ENCODE results near the gene GHRH.

GHRH gene

DNA sequence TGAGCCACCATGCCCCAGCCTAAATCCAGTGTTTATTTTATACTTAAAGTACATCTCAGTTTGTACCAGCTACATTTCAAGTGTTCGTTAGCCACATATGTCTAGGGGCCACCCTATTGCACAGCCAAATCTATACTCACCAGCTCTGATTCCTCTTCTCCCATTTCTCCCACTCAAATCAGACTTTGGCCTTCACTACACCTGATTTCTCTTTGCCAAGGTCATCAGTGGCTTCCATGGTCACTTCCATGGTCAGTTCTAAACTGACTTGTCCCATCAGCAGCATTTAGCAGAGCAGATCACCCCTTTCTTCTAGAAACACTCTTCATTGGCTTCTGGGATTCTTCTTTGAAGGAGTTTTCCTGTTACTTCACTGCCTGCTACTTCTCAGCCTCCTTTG is 14.1 kb downstream of the GHRH start:
- H3K4me3 ChIP-seq (ENCODE audit: low read depth, low read length): no peak overlapping the region
- TF ChIP-seq, protein P1, sequence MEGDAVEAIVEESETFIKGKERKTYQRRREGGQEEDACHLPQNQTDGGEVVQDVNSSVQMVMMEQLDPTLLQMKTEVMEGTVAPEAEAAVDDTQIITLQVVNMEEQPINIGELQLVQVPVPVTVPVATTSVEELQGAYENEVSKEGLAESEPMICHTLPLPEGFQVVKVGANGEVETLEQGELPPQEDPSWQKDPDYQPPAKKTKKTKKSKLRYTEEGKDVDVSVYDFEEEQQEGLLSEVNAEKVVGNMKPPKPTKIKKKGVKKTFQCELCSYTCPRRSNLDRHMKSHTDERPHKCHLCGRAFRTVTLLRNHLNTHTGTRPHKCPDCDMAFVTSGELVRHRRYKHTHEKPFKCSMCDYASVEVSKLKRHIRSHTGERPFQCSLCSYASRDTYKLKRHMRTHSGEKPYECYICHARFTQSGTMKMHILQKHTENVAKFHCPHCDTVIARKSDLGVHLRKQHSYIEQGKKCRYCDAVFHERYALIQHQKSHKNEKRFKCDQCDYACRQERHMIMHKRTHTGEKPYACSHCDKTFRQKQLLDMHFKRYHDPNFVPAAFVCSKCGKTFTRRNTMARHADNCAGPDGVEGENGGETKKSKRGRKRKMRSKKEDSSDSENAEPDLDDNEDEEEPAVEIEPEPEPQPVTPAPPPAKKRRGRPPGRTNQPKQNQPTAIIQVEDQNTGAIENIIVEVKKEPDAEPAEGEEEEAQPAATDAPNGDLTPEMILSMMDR (IDR thresholded peaks at IDR 0.05; ENCODE audit: borderline replicate concordance, insufficient read depth, low read depth, low read length): no peak

DNA sequence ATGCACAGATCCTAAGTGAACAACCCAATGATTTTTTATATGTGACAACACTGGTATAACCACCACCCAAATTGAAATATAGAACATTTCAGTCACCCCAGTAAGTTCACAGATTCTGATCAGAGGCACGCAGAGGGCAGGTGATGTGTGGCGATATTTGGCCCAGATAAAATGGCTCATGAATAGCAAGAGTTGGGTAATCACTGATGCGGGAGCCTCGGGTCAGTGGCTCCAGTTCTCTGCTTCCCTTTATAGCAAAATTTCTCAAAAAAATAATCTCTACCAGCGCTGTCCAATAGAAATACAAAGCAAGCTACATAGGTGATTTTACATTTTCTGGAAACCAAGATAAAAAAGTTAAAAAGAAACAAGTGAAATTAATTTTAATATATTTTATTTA is 14.9 kb downstream of the GHRH start:
- TF ChIP-seq, protein P1 (IDR thresholded peaks at IDR 0.05; ENCODE audit: borderline replicate concordance, insufficient read depth, low read depth, low read length): no peak
- no peak overlapping the region for H3K4me3 ChIP-seq (ENCODE audit: low read depth, low read length)

DNA sequence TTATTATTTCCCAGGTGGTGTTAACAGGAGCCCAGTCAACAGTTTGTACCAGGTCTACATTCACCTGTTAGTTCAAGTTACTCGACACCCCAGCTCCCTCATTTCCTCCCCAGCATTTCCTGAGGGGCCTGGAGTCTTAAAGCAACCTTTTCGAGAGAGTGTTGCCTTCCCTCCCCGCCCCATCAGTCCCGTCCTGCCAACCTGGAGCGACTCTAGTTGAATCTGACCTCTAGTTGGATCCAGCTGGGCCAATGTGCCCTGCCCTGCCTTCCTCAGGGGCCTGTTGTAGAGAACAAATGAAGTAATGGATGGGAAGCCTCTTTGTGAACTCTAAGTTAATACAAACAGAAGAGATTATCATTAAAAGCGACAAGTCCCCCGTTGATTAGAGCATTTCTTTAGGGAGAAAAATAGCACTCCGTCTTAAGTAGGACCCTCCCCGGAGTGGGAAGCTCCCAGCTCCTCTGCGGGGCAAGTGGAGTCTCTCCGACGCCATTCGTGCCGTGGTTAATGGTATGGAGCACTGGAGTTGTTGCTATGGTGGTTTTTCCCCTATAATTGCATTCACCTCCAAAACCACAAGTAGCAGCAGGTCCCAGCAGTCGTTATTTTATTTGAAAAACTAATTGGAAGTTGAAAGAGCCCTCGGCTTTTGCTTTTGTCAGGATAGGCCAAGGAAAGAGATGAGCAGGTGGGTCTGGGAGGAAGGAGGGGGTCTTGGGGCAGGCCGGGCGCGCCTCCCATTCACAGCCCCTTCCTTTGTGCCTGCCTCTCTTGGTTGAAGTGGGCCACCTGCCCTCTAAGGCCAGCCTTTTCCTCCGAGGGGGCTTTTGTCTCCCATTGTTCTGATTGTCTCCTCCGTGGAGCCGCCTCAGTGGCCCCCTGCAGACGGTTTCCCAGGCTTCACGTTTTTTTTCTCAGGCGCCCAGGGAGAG is 16.1 kb downstream of the GHRH start:
- TF ChIP-seq, protein P1 (IDR thresholded peaks at IDR 0.05; ENCODE audit: borderline replicate concordance, insufficient read depth, low read depth, low read length): no peak
- H3K4me3 ChIP-seq (ENCODE audit: low read depth, low read length): no peak overlapping the region

DNA sequence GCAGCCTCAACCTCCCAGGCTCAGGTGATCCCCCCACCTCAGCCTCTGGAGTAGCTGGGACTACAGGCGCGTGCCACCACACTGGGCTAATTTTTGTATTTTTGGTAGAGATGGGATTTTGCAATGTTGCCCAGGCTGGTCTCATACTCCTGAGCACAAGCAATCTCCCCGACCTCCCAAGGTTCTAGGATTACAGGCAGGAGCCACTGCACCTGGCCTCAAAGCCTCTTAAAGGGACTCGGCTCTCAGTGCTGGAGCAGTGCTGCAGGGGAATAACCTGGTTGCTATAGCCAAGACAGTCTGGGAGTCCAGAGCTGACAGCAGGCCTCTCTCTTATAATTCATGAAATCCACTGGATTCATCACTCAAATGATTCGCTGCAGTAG is 17.0 kb downstream of the GHRH start:
- no peak overlapping the region for H3K4me3 ChIP-seq (ENCODE audit: low read depth, low read length)
- TF ChIP-seq, protein P1 (IDR thresholded peaks at IDR 0.05; ENCODE audit: borderline replicate concordance, insufficient read depth, low read depth, low read length): no peak

DNA sequence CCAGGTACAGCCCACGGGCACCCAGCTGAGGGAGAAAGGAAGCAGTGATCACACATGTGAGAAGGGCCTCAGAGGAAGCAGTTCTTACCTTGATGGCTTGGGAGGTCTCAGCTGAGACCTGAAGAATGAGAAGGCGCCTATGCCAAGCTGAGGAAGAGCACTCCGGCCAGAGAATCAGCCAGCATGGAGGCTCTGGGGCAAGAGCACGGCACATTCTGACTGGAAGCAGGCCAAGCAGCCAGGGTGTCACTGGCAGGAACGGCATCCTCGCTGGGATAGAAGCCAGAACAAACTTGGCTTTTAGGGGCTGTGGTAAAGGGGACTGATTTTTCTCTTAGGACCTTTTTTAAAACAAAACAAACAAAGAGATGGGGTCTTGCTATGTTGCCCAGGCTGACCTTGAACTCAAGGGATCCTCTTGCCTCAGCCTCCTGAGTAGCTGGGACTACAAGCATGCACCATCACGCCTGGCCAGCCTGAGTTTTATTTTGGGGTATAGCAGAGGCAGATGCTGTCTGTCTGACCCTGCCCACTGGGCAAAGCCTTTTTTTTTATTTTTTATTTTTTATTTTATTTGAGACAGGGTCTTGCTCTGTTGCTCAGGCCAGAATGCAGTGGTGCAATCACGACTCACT is 17.6 kb downstream of the GHRH start:
- no peak overlapping the region for H3K4me3 ChIP-seq (ENCODE audit: low read depth, low read length)
- TF ChIP-seq, protein P1 (IDR thresholded peaks at IDR 0.05; ENCODE audit: borderline replicate concordance, insufficient read depth, low read depth, low read length): no peak

DNA sequence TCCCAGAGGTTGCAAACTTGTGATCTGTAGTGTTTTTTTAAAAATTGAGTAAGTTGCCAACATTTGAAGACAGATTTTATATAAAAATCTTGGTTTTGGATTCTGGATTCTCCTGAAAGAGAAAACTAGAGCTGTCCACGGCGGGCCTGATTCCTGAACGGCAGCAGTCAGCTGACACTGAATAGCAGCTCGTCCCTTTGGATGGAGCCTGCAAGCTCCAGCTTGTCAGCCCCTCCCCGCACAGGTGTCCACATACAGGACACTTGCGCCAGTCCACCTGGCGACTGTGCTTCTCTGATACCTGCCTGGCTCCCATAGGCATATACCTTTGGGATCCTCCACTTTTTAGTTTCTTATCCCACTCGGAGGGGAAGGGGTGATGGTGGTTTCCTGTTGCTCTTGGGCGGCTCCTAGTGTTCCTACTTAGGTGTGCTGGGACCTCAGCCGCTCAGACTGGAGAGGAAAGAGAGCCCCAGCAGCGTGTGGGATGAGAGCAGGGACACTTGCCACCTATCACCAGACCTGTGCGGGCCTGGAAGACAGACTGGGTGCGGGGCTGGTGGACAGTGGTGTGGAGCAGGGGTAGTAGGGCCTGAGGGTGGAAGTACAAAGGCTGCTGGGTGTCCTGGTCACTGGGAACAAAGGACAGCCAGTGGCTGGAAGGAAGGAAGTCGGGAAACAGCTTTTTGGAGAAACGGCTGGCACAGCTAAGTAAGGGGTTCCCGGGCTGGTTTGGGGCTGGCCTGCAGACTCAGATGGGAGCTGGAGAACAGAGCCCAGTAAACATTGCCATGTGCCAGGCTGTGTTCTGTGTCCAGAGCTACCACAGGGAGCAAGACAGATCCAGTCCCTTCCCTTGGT is 18.3 kb downstream of the GHRH start:
- TF ChIP-seq, protein P1 (IDR thresholded peaks at IDR 0.05; ENCODE audit: borderline replicate concordance, insufficient read depth, low read depth, low read length): no peak

More for the DNA sequence above, 18.3 kb downstream of the GHRH start:
- no peak overlapping the region for H3K4me3 ChIP-seq (ENCODE audit: low read depth, low read length)
